ENCODE measurements around the gene VARS2. TPM values are rescaled to one million over a fixed set of nuclear protein-coding genes. Genes with fewer than 3 reads are reported as not detected.

VARS2 gene
- total and polyA plus RNA-seq, 9 of the 15 experiments (the other 6 are each of a cell fraction or from before 2014, with no cell fraction given), result 1.6 to 53.6 (median 29.9) TPM

DNA sequence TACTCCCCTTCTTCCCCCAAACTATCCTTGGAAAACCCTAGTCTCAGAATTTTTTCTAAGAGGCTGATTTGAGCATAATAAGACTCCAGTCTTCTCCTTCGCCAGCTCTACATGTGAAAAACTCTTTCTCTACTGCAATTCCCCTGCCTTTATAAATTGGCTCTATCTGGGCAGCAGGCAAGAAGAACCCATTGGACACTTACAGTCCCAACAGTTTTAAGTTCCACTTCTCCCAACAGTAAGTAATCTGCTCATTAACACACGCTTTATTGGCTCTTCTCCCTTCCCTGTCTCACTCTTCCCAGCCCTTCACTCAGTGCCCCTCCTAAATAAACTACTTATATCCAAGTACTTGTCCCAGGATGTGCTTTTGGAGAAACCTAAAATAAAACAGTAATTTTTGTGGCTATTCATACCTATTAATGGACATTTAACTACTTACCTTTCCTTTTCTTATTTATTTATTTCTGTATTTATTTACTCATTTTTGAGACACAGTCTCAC is 40.8 kb upstream of the VARS2 start (continued):
- TF ChIP-seq ZNF224 (CRISPR knock-in tag; IDR thresholded peaks at IDR 0.05), result no peak
- TF ChIP-seq YY1 (IDR thresholded peaks at IDR 0.05; ENCODE audit: borderline replicate concordance in 1 of 3, control insufficient read depth in 1 of 3, extremely low read depth in 1 of 3, insufficient read depth in 3 of 3, insufficient read length in 1 of 3, insufficient replicate concordance in 2 of 3, low read depth in 1 of 3, low read length in 2 of 3), result no peak
- TF ChIP-seq RFX7 (CRISPR knock-in tag; IDR thresholded peaks at IDR 0.05), result no peak
- TF ChIP-seq, protein P1, sequence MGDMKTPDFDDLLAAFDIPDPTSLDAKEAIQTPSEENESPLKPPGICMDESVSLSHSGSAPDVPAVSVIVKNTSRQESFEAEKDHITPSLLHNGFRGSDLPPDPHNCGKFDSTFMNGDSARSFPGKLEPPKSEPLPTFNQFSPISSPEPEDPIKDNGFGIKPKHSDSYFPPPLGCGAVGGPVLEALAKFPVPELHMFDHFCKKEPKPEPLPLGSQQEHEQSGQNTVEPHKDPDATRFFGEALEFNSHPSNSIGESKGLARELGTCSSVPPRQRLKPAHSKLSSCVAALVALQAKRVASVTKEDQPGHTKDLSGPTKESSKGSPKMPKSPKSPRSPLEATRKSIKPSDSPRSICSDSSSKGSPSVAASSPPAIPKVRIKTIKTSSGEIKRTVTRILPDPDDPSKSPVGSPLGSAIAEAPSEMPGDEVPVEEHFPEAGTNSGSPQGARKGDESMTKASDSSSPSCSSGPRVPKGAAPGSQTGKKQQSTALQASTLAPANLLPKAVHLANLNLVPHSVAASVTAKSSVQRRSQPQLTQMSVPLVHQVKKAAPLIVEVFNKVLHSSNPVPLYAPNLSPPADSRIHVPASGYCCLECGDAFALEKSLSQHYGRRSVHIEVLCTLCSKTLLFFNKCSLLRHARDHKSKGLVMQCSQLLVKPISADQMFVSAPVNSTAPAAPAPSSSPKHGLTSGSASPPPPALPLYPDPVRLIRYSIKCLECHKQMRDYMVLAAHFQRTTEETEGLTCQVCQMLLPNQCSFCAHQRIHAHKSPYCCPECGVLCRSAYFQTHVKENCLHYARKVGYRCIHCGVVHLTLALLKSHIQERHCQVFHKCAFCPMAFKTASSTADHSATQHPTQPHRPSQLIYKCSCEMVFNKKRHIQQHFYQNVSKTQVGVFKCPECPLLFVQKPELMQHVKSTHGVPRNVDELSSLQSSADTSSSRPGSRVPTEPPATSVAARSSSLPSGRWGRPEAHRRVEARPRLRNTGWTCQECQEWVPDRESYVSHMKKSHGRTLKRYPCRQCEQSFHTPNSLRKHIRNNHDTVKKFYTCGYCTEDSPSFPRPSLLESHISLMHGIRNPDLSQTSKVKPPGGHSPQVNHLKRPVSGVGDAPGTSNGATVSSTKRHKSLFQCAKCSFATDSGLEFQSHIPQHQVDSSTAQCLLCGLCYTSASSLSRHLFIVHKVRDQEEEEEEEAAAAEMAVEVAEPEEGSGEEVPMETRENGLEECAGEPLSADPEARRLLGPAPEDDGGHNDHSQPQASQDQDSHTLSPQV (IDR thresholded peaks at IDR 0.05), result no peak
- TF ChIP-seq MTA3 (IDR thresholded peaks at IDR 0.05; ENCODE audit: borderline replicate concordance), result no peak
- TF ChIP-seq RBM25 (IDR thresholded peaks at IDR 0.05; ENCODE audit: low read depth, low read length, severe bottlenecking), result no peak
- TF ChIP-seq, protein P2, sequence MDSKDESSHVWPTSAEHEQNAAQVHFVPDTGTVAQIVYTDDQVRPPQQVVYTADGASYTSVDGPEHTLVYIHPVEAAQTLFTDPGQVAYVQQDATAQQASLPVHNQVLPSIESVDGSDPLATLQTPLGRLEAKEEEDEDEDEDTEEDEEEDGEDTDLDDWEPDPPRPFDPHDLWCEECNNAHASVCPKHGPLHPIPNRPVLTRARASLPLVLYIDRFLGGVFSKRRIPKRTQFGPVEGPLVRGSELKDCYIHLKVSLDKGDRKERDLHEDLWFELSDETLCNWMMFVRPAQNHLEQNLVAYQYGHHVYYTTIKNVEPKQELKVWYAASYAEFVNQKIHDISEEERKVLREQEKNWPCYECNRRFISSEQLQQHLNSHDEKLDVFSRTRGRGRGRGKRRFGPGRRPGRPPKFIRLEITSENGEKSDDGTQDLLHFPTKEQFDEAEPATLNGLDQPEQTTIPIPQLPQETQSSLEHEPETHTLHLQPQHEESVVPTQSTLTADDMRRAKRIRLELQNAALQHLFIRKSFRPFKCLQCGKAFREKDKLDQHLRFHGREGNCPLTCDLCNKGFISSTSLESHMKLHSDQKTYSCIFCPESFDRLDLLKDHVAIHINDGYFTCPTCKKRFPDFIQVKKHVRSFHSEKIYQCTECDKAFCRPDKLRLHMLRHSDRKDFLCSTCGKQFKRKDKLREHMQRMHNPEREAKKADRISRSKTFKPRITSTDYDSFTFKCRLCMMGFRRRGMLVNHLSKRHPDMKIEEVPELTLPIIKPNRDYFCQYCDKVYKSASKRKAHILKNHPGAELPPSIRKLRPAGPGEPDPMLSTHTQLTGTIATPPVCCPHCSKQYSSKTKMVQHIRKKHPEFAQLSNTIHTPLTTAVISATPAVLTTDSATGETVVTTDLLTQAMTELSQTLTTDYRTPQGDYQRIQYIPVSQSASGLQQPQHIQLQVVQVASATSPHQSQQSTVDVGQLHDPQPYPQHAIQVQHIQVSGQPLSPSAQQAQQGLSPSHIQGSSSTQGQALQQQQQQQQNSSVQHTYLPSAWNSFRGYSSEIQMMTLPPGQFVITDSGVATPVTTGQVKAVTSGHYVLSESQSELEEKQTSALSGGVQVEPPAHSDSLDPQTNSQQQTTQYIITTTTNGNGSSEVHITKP (IDR thresholded peaks at IDR 0.05; ENCODE audit: partially characterized antibody), result no peak
- TF ChIP-seq NFRKB (IDR thresholded peaks at IDR 0.05; ENCODE audit: low read depth), result peak; percentile 63
- no peak for TF ChIP-seq RAD21 (CRISPR knock-in tag; conservative IDR thresholded peaks at IDR 0.05 in 1 of 2, IDR thresholded peaks at IDR 0.05 in 1 of 2)
- no peak for TF ChIP-seq ZNF57 (CRISPR knock-in tag; IDR thresholded peaks at IDR 0.05)
- TF ChIP-seq POLR2B (IDR thresholded peaks at IDR 0.05; ENCODE audit: low read depth, partially characterized antibody), result peak; percentile 76
- TF ChIP-seq ZNF175 (CRISPR knock-in tag; IDR thresholded peaks at IDR 0.05; ENCODE audit: low read depth), result no peak
- TF ChIP-seq HNRNPLL (IDR thresholded peaks at IDR 0.05; ENCODE audit: low read depth, low read length, poor library complexity, severe bottlenecking), result no peak
- peak; percentile 69 for TF ChIP-seq RFX1 (IDR thresholded peaks at IDR 0.05)
- TF ChIP-seq, protein P3, sequence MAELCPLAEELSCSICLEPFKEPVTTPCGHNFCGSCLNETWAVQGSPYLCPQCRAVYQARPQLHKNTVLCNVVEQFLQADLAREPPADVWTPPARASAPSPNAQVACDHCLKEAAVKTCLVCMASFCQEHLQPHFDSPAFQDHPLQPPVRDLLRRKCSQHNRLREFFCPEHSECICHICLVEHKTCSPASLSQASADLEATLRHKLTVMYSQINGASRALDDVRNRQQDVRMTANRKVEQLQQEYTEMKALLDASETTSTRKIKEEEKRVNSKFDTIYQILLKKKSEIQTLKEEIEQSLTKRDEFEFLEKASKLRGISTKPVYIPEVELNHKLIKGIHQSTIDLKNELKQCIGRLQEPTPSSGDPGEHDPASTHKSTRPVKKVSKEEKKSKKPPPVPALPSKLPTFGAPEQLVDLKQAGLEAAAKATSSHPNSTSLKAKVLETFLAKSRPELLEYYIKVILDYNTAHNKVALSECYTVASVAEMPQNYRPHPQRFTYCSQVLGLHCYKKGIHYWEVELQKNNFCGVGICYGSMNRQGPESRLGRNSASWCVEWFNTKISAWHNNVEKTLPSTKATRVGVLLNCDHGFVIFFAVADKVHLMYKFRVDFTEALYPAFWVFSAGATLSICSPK (IDR thresholded peaks at IDR 0.05; ENCODE audit: borderline replicate concordance), result 0 out of 2 replicates have a peak, but pooled peaks have one; percentile 36
- TF ChIP-seq NR3C1 (CRISPR knock-in tag; IDR thresholded peaks at IDR 0.05), result no peak
- no peak for TF ChIP-seq PURB (CRISPR knock-in tag; IDR thresholded peaks at IDR 0.05; ENCODE audit: low read depth)
- peak; percentile 30 for TF ChIP-seq BRD9 (IDR thresholded peaks at IDR 0.05; ENCODE audit: low read depth, partially characterized antibody)

All from K562 (cell line).